Adipose tissue (tissue), 3 donors: Measurements from ENCODE around the gene ZDHHC1. TPM values are rescaled to one million over a fixed set of nuclear protein-coding genes. Genes with fewer than 3 reads are reported as not detected.

Experiments used
- H3K27ac ChIP-seq: one replicate; pipeline ENCODE4 v1.5.1; 2013; ENCODE audit warnings: low read depth, low read length
- WGBS, 3 donors: extraction: QIAGEN DNeasy Blood & Tissue Kit; methylation state at CpG; one replicate each; pipeline ENCODE4 v1.1.7; 2013; 5-methylcytosine and 5-hydroxymethylcytosine counted together
- polyA plus RNA-seq, 3 donors: library from polyadenylated mRNA; stranded (reverse); fragments of 200-250 nt; gene quantifications; one replicate each; pipeline ENCODE4 v1.2.3, GENCODE V29; 2013
- donor health status: healthy with polysubstance abuse.
- donor health status: Bipolar disorder and iron deficiency.
- donor health status: healthy.

ZDHHC1 gene
- polyA plus RNA-seq, 3 donors = 6.8 to 8.9 (median 7.8) TPM

- H3K27ac ChIP-seq = no peak overlapping the region
- WGBS, 3 donors = 73 to 81% (median 80%) methylated on average over 3 of the region's 3 CpGs
Measured at GRCh38 chr16:67449739-67450138, 33.5 kb upstream of the ZDHHC1 start.

GRCh38 chr16:67449336-67449735 is 33.1 kb upstream of the ZDHHC1 start:
- H3K27ac ChIP-seq = no peak overlapping the region
- 46 to 68% (median 52%) methylated on average over 2 of the region's 2 CpGs for WGBS, 3 donors

- WGBS, 3 donors = 94 to 98% (median 97%) methylated on average over 5 of the region's 5 CpGs
- no peak overlapping the region for H3K27ac ChIP-seq
Measured at GRCh38 chr16:67448580-67448979, 32.3 kb upstream of the ZDHHC1 start.

GRCh38 chr16:67447508-67448076 is 31.3 kb upstream of the ZDHHC1 start:
- H3K27ac ChIP-seq = no peak overlapping the region
- 62 to 77% (median 63%) methylated on average over 6 of the region's 6 CpGs for WGBS, 3 donors

- H3K27ac ChIP-seq = no peak overlapping the region
- 64 to 67% (median 64%) methylated on average over 8 of the region's 8 CpGs for WGBS, 3 donors
Measured at GRCh38 chr16:67446968-67447507, 30.8 kb upstream of the ZDHHC1 start.

- H3K27ac ChIP-seq = no peak overlapping the region
- 59 to 72% (median 70%) methylated on average over 10 to 12 of the region's 12 CpGs for WGBS, 3 donors
Measured at GRCh38 chr16:67445913-67446907, 29.9 kb upstream of the ZDHHC1 start.

GRCh38 chr16:67445441-67445912 is 29.2 kb upstream of the ZDHHC1 start:
- 14 to 75% (median 70%) methylated on average over 3 of the region's 3 CpGs for WGBS, 3 donors
- no peak overlapping the region for H3K27ac ChIP-seq

- no peak overlapping the region for H3K27ac ChIP-seq
- WGBS, 3 donors = 89 to 92% (median 90%) methylated on average over 7 of the region's 7 CpGs
Measured at GRCh38 chr16:67445126-67445426, 28.8 kb upstream of the ZDHHC1 start.

GRCh38 chr16:67444259-67445125 is 28.2 kb upstream of the ZDHHC1 start:
- H3K27ac ChIP-seq = no peak overlapping the region
- 85 to 88% (median 87%) methylated on average over 22 of the region's 22 CpGs for whole genome bisulfite sequencing, 3 donors

- WGBS, 3 donors = 59 to 73% (median 61%) methylated on average over 6 of the region's 6 CpGs
- no peak overlapping the region for H3K27ac ChIP-seq
Measured at GRCh38 chr16:67443265-67443664, 27.0 kb upstream of the ZDHHC1 start.

GRCh38 chr16:67442581-67443255 is 26.4 kb upstream of the ZDHHC1 start:
- 74 to 90% (median 80%) methylated on average over 13 of the region's 13 CpGs for WGBS, 3 donors
- H3K27ac ChIP-seq = no peak overlapping the region

- WGBS, 3 donors = 55 to 82% (median 55%) methylated on average over 5 of the region's 5 CpGs
- H3K27ac ChIP-seq = no peak overlapping the region
Measured at GRCh38 chr16:67441907-67442306, 25.6 kb upstream of the ZDHHC1 start.

GRCh38 chr16:67441271-67441753 is 25.0 kb upstream of the ZDHHC1 start:
- 51 to 87% (median 86%) methylated on average over 17 of the region's 17 CpGs for WGBS, 3 donors
- H3K27ac ChIP-seq = no peak overlapping the region

- WGBS, 3 donors = 94 to 96% (median 96%) methylated on average over 19 of the region's 19 CpGs
Measured at GRCh38 chr16:67438824-67439393, 22.6 kb upstream of the ZDHHC1 start.

GRCh38 chr16:67438098-67438791 is 22.0 kb upstream of the ZDHHC1 start:
- H3K27ac ChIP-seq = no peak overlapping the region
- 92 to 96% (median 96%) methylated on average over 19 to 20 of the region's 20 CpGs for whole genome bisulfite sequencing, 3 donors

More at GRCh38 chr16:67438824-67439393, 22.6 kb upstream of the ZDHHC1 start:
- H3K27ac ChIP-seq = no peak overlapping the region

GRCh38 chr16:67437513-67437912 is 21.2 kb upstream of the ZDHHC1 start:
- WGBS, 3 donors = 86 to 87% (median 87%) methylated on average over 4 of the region's 4 CpGs
- H3K27ac ChIP-seq = no peak overlapping the region

GRCh38 chr16:67436640-67437193 is 20.4 kb upstream of the ZDHHC1 start:
- H3K27ac ChIP-seq = no peak overlapping the region
- WGBS, 3 donors = 95 to 97% (median 96%) methylated on average over 19 to 23 of the region's 23 CpGs
